Myocyte (in vitro differentiated cells): Measurements from ENCODE around the gene RAB39B. TPM values are rescaled to one million over a fixed set of nuclear protein-coding genes. Genes with fewer than 3 reads are reported as not detected.
"Not testable (repeated sequence)": the region's sequence is repeated elsewhere in the genome, so short reads cannot be mapped to it uniquely, and the experiment has no call there.

ENCODE experiments used
- DNase-seq: peaks from one replicate; pipeline ENCODE4 v3.0.0-alpha.2; 2012; ENCODE audit warnings: low read depth
- polyA plus RNA-seq: library from polyadenylated mRNA; unstranded; fragments of >200 nt; gene quantifications from one replicate; pipeline ENCODE4 v1.2.1, GENCODE V29; 2012; ENCODE audit warnings: missing spikeins
- total RNA-seq: library from RNA; depleted of rRNA; stranded (reverse); fragments of >200 nt; gene quantifications from 2 replicates; pipeline ENCODE4 v1.2.3, GENCODE V29; 2014

The RAB39B gene, protein sequence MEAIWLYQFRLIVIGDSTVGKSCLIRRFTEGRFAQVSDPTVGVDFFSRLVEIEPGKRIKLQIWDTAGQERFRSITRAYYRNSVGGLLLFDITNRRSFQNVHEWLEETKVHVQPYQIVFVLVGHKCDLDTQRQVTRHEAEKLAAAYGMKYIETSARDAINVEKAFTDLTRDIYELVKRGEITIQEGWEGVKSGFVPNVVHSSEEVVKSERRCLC
- 0.16 TPM in 1 of 2 replicates, not detected in the other for total RNA-seq
- polyA plus RNA-seq: 0.82 TPM

GRCh38 chrX:155263854-155264628 lies at the start of gene RAB39B:
TSS of gene RAB39B (minus strand) at chrX:155264491. CDS start at chrX:155264288, 203 bp downstream.
- DNase-seq: peak; percentile 37

GRCh38 chrX:155313766-155314165 lies 49.5 kb upstream of the RAB39B start:
- no peak for DNase-seq

GRCh38 chrX:155293771-155294170 lies 29.5 kb upstream of the RAB39B start:
- no peak for DNase-seq

GRCh38 chrX:155279873-155280272 lies 15.6 kb upstream of the RAB39B start:
- no peak for DNase-seq

GRCh38 chrX:155270969-155271368 lies 6.7 kb upstream of the RAB39B start:
- no peak for DNase-seq

DNA sequence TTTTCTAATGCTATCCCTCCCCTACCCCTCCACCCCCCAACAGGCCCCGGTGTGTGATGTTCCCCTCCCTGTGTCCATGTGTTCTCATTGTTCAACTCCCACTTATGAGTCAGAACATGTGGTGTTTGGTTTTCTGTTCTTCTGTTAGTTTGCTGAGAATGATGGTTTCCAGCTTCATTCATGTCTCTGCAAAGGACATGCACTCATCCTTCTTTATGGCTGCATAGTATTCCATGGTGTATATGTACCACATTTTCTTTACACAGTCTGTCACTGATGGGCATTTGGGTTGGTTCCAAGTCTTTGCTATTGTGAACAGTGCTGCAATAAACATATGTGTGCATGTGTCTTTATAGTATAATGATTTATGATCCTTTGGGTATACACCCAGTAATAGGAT lies 3.7 kb upstream of the RAB39B start:
- DNase-seq: not testable (repeated sequence)

GRCh38 chrX:155266439-155266838 lies 2.1 kb upstream of the RAB39B start:
- no peak for DNase-seq

DNA sequence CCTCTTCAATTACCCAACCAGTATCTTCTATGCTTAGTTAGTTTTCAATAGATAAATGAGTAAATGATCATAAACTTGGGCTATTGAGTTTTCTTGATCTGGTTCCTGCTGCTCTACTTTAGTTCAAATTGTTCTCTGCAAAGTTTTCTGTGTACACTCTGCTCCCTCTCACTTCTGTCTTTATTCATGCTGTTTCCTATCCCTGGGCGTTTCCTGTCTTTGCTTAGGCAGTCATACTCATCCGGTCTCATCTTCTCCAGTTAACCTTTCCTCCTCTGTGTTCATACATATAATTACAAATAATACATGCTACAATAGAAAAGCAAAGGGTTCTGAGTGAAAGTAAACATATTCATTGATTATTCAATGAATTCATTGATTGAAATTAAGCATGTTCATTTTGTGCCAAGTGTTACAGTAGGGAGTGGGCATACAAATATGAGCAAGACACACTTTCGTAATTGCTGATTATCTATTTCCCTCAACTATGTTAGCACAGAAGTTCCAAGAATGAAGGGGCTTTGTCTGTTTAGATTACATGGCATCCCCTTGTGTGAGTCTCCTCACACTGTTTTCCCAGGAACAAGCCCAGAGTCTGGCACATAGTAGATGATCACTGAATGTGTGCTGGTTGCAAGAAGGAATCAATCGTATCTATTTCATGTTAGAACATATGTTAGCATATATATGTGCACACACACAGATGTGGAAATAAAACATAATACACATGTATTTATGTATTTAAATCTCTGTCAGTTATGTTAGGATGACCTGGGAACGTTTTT lies 1.1 kb downstream of the RAB39B start:
- DNase-seq: no peak

DNA sequence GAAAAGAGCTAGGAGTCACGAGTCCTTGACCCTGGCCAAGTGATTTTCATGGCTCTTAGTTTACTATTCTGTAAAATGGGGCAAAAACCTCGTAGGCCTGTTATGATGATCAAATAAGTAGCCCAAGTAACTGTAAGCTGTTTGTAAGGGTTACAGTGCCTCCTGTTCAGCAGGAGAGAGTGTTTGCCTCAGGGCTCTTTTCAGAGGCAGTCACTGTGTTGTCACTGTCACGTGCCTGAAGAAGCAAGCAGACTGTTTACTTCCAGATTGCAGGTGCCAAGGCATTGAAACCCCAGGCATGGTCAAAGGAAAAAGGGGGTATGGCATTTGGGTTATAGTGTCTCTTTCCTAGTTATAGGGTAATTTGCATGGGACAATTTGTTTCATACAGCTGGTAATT lies 4.5 kb downstream of the RAB39B start:
- DNase-seq: no peak

- DNase-seq: no peak
These were observed 12.9 kb downstream of the RAB39B start for GRCh38 chrX:155251391-155251790.

DNA sequence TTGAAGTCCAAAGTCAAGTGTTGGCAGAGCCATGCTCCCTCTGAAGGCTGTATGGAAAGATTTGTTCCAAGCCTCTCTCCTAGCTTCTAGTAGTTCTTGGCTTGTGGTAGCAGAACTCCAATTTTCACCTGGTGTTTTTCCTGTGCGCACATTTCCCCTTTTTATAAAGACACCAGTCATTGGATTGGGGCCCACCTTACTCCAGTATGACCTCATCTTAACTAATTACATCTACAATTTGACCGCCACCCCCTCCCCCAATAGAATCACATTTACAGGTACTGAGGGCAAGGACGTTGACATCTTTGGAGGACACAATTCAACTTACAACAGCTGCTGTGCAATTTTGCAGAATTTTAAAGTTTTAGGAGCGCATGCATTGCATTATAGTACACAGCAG lies 16.8 kb downstream of the RAB39B start:
- DNase-seq: no peak

DNA sequence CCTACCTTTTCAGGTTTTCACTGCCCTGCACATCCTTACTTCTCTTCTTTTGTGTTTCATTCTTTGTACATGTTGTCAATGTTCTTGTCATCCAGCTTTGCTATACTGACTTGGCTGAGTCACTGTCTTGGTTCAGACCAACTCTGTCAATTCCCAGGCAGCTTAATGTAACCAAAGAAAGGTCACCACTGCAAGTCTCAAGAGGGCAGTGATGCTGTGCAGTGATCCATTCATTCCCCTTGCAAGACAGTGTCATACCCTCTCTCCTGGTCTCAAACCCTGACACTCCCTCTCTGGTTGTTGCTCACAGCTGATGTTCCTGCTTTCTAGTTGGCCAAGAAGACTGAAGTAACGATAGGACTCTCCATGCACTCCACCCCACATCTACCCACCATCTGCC lies 17.5 kb downstream of the RAB39B start:
- no peak for DNase-seq

- DNase-seq: no peak
These were observed 22.0 kb downstream of the RAB39B start for GRCh38 chrX:155242300-155242699.

DNA sequence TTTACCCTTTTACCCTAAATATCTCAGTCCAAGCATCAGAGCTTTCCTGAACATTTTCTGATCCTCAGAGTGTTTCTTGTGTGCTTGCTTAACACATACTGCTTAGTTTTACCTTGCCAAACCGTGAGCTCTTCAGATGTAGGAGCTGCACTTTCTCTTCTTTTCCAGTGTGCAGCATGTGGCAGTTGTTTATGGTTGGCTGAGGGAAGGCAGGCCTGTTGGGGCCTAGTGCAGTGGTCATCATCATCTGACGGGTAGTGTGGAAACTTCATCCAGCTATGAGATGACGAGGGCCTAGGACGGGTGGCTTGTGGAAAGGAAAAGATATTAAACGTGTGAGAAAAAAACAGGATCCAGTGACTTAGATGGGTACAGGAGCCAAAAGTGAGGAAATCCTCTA lies 26.6 kb downstream of the RAB39B start:
- DNase-seq: no peak

- DNase-seq: no peak
These were observed 28.4 kb downstream of the RAB39B start for GRCh38 chrX:155235891-155236290.

DNA sequence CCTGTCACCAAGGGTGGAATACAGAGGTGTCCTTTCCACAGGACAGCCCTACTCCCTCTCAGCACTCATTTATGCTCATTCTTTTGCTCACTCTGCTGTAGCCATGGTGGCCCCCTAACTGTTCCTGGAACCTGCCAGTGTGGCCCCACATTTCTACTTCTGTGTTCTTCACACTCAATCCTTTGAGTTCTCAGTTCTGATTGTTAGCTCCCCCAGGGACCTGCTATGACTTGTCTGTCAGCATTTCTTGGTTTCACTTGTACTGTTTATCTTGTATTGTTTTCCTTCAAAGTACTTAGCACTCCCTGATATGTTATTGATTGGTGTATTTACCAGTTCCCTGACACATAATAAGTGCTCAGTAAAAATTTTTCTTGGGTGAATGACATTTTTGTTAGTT lies 33.1 kb downstream of the RAB39B start:
- no peak for DNase-seq

- DNase-seq: no peak
These were observed 38.5 kb downstream of the RAB39B start for GRCh38 chrX:155225774-155226173.

DNA sequence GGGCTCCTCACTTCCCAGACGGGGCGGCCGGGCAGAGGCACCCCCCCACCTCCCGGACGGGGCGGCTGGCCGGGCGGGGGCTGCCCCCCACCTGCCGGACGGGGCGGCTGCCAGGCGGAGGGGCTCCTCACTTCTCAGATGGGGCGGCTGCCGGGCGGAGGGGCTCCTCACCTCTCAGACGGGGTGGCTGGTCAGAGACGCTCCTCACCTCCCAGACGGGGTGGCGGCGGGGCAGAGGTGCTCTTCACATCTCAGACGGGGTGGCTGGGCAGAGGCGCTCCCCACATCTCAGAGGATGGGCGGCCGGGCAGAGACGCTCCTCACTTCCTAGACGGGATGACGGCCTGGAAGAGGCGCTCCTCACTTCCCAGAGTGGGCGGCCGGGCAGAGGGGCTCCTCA lies 40.5 kb downstream of the RAB39B start:
- DNase-seq: not testable (repeated sequence)

- no peak for DNase-seq
These were observed 42.9 kb downstream of the RAB39B start for GRCh38 chrX:155221351-155221750.

DNA sequence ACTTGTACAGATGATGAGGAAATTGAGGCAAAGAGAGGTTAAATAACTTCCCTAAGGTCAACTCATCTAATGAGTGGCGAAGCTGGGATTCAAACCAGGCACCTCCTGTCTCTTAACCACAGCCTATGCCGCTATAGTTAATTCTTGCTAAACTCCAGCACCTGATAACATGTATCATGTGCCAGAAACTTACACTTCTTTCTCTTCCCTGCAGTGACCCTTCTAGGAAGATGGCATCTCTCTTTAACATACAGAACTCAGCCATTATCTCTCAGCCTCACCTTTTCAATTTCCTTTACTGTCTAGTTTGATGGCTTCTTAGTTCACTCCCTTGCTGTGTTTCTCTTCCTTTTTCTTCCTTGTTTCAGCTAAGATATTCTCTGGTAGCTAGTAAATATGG lies 45.5 kb downstream of the RAB39B start:
- DNase-seq: no peak

GRCh38 chrX:155216940-155217440 lies 47.3 kb downstream of the RAB39B start:
- peak; percentile 27 for DNase-seq
